ENCODE data around the gene KRT86. TPM values are rescaled to one million over a fixed set of nuclear protein-coding genes. Genes with fewer than 3 reads are reported as not detected.
A peak's percentile ranks its signal among the peaks of the same experiment; 100 is the strongest.

KRT86 gene
- total and polyA plus RNA-seq, 2 experiments from 2014 or later = 0.11 to 0.16 TPM

DNA sequence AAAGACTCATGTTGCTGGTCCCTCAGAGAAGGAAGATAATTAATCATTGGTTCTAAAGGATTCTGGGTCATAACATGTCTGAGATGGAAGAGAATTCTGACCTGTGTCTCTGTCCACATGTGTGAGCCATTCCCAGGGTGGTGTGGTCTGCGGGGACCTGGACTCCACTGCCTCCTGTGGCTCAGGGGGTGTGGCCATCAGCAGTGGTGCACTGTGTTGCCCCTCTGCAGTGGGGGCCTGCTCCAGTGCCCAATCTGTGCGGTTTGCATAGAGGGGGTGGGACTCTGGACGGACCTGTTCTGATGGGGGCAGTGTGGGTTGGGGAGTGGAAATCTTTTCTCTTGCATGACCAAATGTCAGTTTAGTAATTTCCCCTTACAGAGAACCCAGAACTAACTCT, 79.3 kb downstream of the KRT86 start:
- peaks cover 48% of the 10 kb centered on the region for H3K27me3 ChIP-seq (replicated peaks; ENCODE audit: insufficient read depth)
- no peaks in the 10 kb centered on the region for H3F3A ChIP-seq (ENCODE audit: insufficient read depth)
- TF ChIP-seq EZH2phosphoT487 (IDR thresholded peaks at IDR 0.05; ENCODE audit: insufficient read depth, low read depth) (no peak), EZH2 (IDR thresholded peaks at IDR 0.05; ENCODE audit: insufficient read depth, poor library complexity, severe bottlenecking) (no peak)
- H3K4me1 ChIP-seq (ENCODE audit: insufficient read depth) = no peaks in the 10 kb centered on the region
- H3K9ac ChIP-seq = no peak overlapping the region
- H3K4me3 ChIP-seq = no peak overlapping the region
- no peak overlapping the region for H3K27ac ChIP-seq
- H3K9me2 ChIP-seq (ENCODE audit: insufficient read depth) = no peaks in the 10 kb centered on the region
- no peak overlapping the region for H3K4me2 ChIP-seq (ENCODE audit: unreplicated experiment)
- 68 to 70% methylated on average over 3 of the region's 3 CpGs for WGBS, 2 experiments (ENCODE audit: low coverage in 1 of 2, low lambda C conversion rate in 2 of 2, missing lambda C conversion rate in 2 of 2)
- no peak overlapping the region for H2AFZ ChIP-seq
- DNase-seq = no peak
- H3K36me3 ChIP-seq (ENCODE audit: low read depth) = no peaks in the 10 kb centered on the region
- no peaks in the 10 kb centered on the region for H4K20me1 ChIP-seq (ENCODE audit: insufficient read depth)
- H3K9me3 ChIP-seq (ENCODE audit: low read depth) = no peaks in the 10 kb centered on the region
- H3K79me2 ChIP-seq (ENCODE audit: insufficient read depth) = no peaks in the 10 kb centered on the region
- in situ Hi-C loops (cut with MboI) = no loop called here

DNA sequence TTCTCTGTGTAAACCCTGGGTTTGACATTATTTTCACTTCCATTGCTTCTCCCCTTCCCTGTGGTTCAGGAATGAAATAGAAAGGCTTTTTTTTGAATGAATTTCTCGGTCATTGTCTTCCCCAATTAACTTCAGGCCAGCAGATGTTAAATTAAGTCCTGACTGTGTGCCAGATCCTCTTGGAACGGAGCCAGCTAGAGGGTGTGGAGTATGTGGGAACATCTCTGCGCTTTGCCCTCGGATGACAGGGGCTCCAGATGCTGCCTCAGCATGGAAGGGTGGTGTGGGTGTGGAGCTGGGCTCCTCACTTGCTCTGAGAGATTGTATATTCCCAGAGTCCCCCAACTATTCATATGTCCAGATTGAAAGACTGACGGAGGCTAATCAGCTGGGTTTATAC, 79.8 kb downstream of the KRT86 start:
- 2 to 3% methylated on average over 5 of the region's 5 CpGs for WGBS, 2 experiments (ENCODE audit: low coverage in 1 of 2, low lambda C conversion rate in 2 of 2, missing lambda C conversion rate in 2 of 2)
- no peaks in the 10 kb centered on the region for H3K9me2 ChIP-seq (ENCODE audit: insufficient read depth)
- no peak overlapping the region for H3K4me3 ChIP-seq
- no peaks in the 10 kb centered on the region for H3K36me3 ChIP-seq (ENCODE audit: low read depth)
- no peaks in the 10 kb centered on the region for H3K9me3 ChIP-seq (ENCODE audit: low read depth)
- no peaks in the 10 kb centered on the region for H4K20me1 ChIP-seq (ENCODE audit: insufficient read depth)
- H3F3A ChIP-seq (ENCODE audit: insufficient read depth) = no peaks in the 10 kb centered on the region
- H3K79me2 ChIP-seq (ENCODE audit: insufficient read depth) = no peaks in the 10 kb centered on the region
- in situ Hi-C loops (cut with MboI) = no loop called here
- H3K27me3 ChIP-seq (replicated peaks; ENCODE audit: insufficient read depth) = peaks cover 48% of the 10 kb centered on the region
- no peak overlapping the region for H3K4me2 ChIP-seq (ENCODE audit: unreplicated experiment)
- H3K9ac ChIP-seq = no peak overlapping the region
- H3K27ac ChIP-seq = no peak overlapping the region
- no peak overlapping the region for H2AFZ ChIP-seq
- TF ChIP-seq EZH2phosphoT487 (IDR thresholded peaks at IDR 0.05; ENCODE audit: insufficient read depth, low read depth) = no peak
- TF ChIP-seq EZH2 (IDR thresholded peaks at IDR 0.05; ENCODE audit: insufficient read depth, poor library complexity, severe bottlenecking) = no peak
- H3K4me1 ChIP-seq (ENCODE audit: insufficient read depth) = no peaks in the 10 kb centered on the region
- no peak for DNase-seq

DNA sequence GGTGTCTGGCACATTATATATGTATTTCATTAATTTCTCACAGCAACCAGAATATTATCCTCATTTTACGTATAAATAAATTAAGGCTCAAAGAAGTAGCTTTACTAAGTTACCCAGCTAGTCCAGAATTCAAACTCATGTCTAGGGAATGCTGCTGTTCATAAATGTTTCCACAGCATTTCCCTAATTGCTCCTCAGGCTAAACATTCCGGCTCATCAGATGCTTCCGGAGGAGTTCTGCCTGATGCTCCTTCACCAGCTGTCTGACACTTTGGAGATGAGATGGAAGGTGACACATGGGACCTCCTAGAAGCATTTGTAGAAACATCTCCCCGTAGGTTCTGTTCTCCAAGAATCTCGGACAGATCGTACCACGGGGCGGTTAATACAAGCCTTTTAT, 80.7 kb downstream of the KRT86 start:
- Histone ChIP-seq H3K4me3 (no peak overlapping the region), H3K36me3 (ENCODE audit: low read depth) (no peaks in the 10 kb centered on the region), H3K9me3 (ENCODE audit: low read depth) (no peaks in the 10 kb centered on the region), H3K27ac (no peak overlapping the region), H3K27me3 (replicated peaks; ENCODE audit: insufficient read depth) (peaks cover 48% of the 10 kb centered on the region), H3K79me2 (ENCODE audit: insufficient read depth) (no peaks in the 10 kb centered on the region), H3K9ac (no peak overlapping the region), H3K9me2 (ENCODE audit: insufficient read depth) (no peaks in the 10 kb centered on the region), H3F3A (ENCODE audit: insufficient read depth) (no peaks in the 10 kb centered on the region), H4K20me1 (ENCODE audit: insufficient read depth) (no peaks in the 10 kb centered on the region), H2AFZ (no peak overlapping the region), H3K4me1 (ENCODE audit: insufficient read depth) (no peaks in the 10 kb centered on the region), H3K4me2 (ENCODE audit: unreplicated experiment) (no peak overlapping the region)
- DNase-seq = peak; percentile 22
- in situ Hi-C loops (cut with MboI) = no loop called here
- TF ChIP-seq EZH2phosphoT487 (IDR thresholded peaks at IDR 0.05; ENCODE audit: insufficient read depth, low read depth) = no peak
- no peak for TF ChIP-seq EZH2 (IDR thresholded peaks at IDR 0.05; ENCODE audit: insufficient read depth, poor library complexity, severe bottlenecking)
- WGBS, 2 experiments (ENCODE audit: low coverage in 1 of 2, low lambda C conversion rate in 2 of 2, missing lambda C conversion rate in 2 of 2) = 68 to 74% methylated on average over 8 of the region's 8 CpGs

DNA sequence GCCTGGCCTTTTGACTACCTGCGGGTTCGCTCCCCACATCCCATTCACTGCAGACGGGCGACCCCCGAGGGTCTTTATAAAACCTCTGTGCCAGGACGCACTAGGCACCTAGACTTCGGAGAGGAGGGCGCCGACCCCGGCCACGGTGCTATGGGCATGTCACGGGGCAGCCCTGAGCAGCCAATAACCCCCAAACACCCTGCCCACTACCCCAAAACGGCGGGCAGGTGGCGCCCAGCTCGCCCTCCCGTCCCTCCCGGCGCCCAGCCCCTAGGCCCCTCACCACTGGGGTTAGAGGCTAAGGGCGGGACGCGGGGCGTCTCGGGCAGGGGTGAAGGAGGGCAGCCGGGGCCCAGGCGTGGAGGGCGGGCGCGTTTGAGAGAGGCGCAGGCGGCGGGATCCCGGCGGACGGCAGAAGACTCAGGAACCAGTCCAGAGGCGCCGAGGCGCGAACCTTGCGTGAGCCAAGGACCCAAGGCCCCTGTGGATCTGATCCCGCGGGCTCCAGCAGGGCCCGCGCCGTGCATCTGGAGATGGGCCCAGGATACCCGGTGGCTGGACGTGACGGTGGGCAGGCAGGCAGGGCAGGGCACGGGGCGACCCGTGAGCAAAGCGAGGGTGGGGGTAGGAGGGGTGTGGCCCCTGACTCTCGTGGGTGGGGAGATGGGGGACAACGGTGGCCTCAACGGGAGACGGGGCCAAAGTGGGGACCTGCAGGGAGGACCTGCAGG, 81.8 kb downstream of the KRT86 start:
- Histone ChIP-seq H3K9me3 (ENCODE audit: low read depth) (no peaks in the 10 kb centered on the region), H3K4me2 (ENCODE audit: unreplicated experiment) (no peak overlapping the region), H3K79me2 (ENCODE audit: insufficient read depth) (no peaks in the 10 kb centered on the region), H2AFZ (no peak overlapping the region), H3K36me3 (ENCODE audit: low read depth) (no peaks in the 10 kb centered on the region), H4K20me1 (ENCODE audit: insufficient read depth) (no peaks in the 10 kb centered on the region), H3K4me3 (no peak overlapping the region), H3K27me3 (replicated peaks; ENCODE audit: insufficient read depth) (peaks cover 49% of the 10 kb centered on the region), H3K9me2 (ENCODE audit: insufficient read depth) (no peaks in the 10 kb centered on the region), H3F3A (ENCODE audit: insufficient read depth) (no peaks in the 10 kb centered on the region), H3K4me1 (ENCODE audit: insufficient read depth) (no peaks in the 10 kb centered on the region), H3K9ac (no peak overlapping the region), H3K27ac (no peak overlapping the region)
- in situ Hi-C loops (cut with MboI) = no loop called here
- WGBS, 2 experiments (ENCODE audit: low coverage in 1 of 2, low lambda C conversion rate in 2 of 2, missing lambda C conversion rate in 2 of 2) = 83 to 86% methylated on average over 25 to 56 of the region's 56 CpGs
- no peak for DNase-seq
- TF ChIP-seq EZH2 (IDR thresholded peaks at IDR 0.05; ENCODE audit: insufficient read depth, poor library complexity, severe bottlenecking) = no peak
- no peak for TF ChIP-seq EZH2phosphoT487 (IDR thresholded peaks at IDR 0.05; ENCODE audit: insufficient read depth, low read depth)
